ENCODE data around the gene GADD45B.
A peak's percentile ranks its signal among the peaks of the same experiment; 100 is the strongest.

GADD45B gene, protein sequence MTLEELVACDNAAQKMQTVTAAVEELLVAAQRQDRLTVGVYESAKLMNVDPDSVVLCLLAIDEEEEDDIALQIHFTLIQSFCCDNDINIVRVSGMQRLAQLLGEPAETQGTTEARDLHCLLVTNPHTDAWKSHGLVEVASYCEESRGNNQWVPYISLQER

DNA sequence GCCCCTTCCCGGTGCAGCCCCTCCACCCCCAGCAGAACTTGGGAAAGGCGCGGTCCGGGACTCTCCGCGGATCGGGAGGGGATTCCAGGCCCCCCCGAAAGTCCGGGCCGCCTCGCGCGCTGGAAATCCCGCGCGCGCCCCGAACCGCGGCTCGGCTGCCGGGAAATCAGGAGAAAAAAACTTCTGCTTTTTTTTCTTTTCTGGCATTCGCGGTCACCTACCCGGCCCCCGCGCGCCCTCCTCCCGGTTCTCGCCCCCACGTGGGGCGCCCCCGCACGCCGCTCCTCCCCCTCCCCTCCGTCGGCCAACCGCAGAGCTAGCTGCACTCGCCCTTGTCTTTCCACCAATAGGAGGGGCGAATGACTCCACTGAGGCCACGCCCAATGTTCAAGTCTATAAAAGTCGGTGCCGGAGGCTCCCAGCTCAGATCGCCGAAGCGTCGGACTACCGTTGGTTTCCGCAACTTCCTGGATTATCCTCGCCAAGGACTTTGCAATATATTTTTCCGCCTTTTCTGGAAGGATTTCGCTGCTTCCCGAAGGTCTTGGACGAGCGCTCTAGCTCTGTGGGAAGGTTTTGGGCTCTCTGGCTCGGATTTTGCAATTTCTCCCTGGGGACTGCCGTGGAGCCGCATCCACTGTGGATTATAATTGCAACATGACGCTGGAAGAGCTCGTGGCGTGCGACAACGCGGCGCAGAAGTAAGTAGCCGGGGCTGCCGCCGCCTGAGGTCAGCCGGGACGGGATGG is at the start of gene GADD45B:
TSS of gene GADD45B (plus strand) at position 426 of the 749 bp plus-strand sequence. CDS start at position 658, 232 bp downstream.
- peak; percentile 58 for FAIRE-seq

DNA sequence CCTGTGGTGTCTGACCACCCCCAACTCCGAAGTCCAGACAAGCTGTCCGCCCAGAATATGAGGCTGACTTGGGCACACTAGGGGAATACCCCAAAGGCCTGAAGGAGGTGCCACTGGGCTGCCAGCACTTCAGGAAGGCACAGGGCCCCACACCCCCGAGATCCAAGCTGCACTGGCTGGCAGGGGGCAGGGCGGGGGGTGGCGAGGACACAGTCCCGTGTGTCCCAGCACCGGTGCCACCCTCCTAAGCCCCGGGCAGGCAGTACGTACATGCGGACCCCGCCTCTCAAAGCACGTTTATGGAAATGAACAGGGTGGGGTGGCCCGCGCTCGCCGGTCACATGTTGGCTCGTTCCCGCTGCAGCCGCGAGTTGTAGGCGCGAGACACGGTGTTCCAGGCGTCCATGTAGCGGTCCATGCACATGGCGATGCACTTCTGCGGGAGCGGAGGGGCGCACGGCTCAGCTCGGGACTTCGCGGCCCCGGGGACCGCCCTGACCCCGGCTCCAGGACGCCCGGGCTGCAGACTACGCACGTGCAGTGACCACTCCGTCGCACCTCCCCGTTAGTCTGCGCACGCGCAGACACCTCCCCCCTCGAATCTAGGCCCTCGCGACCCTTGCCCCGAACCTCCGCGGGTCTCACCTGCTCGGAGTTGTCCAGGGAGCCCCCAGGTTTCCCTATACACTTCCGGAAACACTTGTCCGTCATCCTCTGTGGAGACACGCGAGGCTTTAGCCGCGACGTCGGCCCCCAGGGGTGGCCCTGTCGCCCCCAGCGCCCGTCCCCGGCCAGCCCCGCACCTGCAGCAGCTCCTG is 49.1 kb upstream of the GADD45B start:
- no peak for FAIRE-seq

DNA sequence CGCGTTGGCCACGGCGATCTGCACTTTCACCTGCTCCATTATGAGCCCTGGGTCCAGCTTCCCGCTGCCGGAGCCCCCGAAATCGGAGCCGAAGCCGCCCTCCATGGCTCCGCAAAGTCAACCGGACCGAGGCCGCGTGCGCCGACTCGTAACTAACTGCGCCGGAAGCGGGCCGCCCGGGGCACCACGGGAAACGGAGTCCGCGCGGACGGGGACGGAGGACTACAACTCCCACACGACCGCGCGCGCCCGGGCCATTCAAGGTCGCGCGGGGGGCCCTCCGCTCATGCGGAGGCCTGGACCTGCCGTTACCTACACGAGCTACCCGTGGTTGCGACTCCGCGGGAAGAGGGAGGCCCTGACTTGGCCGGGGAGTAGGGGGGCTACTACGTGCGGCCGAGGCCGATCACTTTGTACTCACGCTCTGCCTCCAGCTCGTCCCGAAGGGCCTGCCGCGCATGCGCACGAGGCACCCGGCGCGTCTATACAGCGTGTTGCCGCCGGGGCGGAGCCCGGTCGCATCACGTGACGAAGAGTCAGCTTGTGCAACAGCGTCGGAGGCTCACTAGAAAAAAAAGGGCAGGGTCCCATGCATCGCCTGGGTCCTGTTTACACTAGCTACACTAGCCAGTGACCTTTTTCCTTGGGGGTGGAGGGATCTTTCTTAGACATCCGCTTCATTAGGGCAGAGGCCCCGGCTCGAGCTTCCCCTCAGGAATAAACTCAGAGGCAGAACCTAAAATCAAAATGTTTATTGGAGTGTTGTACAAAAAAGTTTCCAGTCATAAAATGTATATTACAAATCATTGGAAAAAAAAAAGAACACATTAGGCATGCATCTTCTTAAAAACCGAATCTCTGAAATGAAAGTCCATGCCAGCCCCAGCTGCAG is 48.3 kb upstream of the GADD45B start, which contains the start of gene TIMM13:
TSS of gene TIMM13 (minus strand) at position 158 of the 892 bp plus-strand sequence. CDS start at position 105, 53 bp downstream.
- FAIRE-seq = no peak

DNA sequence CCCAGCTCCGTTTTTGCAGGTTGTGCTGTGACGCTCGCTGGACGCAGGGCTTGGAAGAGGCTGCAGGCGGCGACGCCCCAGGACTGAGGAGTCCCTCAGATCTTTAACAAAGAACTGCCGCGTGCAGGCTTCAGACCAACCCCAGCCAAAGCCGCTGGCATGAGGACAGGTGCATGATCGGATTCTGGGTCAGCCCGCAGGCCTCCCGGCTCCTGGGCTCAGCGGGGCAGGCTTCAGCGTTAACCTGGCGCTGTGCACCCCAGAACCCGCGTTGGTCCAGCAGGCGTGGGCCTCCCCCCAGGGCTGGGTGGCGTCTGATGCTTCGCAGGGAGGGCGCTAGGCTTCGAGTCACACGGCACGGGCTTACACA is 47.6 kb upstream of the GADD45B start:
- no peak for FAIRE-seq

DNA sequence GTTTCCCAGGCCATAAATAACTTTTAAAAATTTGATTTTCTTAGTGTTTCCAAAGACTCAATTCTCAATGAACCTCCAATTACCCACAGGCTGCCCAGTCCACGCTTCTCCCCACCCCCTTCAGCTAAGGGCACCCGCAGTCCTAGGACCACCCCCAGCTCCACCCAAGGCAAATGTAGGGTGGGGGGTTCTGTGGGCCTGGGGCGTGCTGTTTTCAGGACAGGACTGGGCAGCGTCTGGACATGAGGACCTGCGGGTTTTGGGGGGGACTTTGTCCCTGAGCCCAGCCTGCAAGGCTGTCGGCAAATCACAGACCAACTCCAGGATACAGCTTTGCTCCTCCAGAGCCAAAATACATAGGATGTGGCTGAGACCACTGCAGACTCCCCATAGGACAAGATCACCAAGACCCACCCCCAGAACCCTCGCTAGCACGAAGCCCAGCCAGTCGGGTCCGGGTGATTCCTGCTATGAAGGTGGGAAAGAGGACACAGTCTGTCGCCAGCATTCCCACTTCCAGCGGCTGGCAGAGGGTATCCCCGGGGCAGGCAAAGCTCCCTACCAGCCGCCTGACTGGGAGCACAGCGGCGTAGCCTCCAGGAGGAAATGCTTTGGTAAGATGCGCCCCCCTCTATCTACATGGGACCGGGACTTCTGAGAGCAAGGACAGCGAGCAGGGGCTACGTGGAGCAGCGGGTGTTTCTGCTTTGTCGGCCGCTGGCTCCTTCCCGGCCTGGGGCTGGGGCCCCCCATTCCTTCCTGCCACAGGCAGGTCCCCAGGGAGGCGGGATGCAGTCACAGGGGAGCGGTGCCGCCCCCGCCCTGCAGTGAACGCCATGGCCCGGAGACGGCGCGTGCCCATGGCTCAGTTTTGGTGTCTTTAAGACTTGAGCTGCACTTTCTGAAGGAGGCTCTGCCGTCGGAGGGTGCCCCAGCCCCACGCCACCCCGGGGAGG is 46.9 kb upstream of the GADD45B start:
- FAIRE-seq = no peak

DNA sequence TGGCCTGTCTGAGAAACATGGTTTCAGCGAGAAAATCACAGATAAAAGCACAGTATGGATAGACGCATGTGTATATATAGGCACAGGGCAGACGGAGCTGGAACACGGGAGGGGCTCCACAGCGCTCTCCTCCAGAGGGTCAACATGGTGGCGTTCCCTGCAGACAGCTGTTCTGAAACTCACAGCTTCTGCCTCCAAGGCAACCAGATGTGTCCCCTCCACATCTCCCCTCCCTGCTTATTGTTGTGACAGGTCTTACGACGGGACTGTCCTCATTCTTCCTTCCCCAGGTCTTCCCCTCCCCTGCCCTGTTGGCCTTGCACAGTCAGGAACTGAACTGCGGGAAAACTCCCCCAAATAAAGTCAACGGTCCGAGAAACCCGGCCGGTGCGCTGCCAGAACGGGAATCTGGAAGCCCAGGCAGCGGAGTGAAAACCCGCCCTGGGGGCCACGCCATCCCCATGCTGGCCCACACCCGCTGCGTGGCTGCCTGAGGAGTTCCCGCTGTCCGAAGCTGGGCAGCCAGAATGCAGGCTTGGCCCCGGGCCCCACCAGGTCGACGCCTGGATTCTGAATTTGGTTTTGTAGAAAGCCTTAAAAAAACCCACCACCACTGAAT is 45.9 kb upstream of the GADD45B start:
- no peak for FAIRE-seq

DNA sequence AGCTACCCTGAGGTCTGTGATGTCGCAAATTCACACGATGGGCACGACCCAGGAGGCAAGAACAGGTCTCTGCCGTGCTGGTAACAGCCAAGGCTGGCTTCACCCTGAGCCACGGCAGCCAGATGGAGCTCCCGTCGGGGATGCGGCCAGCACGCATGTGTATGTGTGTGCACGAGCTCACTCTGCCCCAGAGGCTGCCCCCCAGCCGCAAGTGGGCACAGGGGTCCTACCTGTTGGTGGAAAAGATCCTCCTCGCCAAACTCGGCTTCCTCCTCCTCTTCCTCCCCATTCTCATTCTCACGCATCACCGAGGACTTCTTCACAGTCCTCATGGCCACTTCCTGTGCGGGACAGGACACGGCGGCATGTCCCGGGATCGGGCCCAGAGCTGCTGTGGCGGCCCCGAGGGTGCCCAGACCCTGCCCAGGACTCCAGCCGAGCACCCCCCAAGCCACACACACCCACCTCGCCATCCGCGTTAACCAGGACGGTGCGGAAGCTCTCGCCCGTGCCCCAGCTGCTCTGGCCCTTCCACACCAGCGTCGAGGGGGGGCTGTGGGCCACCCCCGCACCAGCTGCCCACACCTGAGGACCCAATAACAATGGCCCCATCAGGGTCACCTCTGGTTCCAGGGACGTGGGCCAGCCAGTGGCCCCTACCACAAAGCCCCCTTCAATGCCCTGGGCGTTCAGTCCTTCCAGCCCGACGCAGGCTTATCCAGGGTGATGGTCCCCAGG is 44.4 kb upstream of the GADD45B start:
- no peak for FAIRE-seq

DNA sequence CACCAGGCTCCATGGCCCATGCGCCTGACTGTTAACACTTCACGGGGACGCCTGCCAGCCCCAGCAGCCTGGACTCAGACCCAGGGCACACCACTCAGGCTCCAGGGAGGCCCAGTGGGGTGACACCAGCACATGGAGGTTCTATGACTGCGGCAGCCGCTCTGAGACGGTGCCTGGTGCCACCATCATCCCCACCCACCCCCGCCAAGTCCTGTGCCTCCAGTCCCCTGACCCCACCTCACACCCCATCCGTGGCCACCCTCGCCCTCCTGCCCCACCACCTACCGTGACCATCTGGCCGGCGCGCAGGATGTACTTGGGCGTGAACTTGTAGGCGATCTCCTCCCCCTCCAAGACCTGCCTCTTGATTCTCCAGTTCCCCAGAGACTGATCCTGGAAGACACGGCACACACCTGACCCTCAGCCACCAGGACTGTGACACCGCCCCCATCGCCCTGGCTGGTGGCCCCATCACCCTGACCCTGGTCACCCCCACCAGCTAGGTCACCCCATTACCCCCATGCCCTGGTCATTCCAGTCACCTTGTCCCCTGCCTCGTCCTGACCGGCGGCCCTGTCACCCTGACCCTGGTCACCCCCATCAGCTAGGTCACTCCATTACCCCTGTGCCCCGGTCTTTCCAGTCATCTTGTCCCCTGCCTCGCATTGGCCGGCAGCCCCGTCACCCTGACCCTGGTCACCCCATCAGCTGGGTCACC is 43.6 kb upstream of the GADD45B start:
- FAIRE-seq = no peak

DNA sequence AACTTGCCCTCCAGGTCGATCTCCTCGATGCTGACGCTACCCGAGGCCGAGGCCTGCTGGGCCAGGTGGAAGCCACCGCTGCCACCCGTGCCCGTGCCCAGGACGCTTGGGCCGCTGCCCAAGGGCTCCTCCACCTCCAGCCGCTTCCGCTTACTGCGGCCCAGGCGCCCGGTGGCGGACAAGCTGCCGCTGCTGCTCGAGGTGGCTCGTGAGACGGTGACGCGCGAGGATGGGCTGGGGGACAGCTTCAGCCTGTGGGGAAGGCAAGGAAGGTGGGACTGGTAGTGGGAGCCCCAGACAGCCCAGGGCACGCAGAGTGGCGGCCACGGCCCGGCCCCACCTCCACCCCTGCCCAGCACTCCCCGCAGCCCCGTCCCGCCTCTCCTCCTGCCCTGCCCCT is 42.1 kb upstream of the GADD45B start:
- no peak for FAIRE-seq

DNA sequence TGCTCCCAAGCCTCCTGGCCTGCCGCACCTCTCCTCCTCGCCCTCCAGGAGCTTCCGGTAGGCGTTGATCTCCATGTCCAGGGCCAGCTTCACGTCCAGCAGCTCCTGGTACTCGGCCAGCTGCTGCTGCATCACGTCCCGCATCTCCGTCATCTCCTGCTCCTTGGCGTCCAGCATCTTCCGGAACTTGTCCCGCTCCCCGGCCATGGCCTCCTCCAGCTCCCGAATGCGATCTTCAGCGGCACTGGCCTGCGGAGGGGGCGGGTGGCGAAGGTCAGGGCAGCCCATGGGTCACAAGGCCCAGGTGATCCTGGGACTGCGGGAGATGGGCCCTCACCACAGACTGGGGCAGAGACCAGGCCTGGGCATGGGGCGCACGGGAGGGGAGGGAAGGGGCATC is 41.7 kb upstream of the GADD45B start:
- FAIRE-seq = no peak

DNA sequence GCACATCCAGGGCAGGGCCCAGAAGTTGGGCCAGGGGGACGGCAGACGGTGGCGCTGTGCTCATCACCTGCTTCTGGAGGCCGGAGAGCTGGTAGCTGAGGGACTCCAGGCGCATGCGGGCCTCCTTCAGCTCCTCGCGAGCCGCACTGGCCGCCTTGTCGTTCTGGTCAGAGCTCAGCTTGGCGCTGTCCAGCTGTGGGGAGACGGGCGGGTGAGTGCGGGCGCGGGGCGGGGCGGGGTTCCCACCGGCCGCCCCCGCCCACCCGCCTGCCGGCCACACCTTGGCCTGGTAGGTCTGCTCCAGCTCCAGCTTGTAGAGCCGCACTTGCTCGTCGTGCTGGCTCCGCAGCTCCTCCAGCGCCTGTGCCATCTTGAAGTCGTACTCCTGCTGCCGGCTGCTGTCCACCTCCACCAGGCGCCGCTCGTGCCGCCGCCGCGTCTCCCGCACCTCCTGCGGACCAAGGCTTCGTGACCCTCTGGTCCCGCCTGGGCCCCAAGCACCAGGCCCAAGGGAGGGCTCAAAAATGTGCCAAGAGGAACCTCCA is 41.1 kb upstream of the GADD45B start:
- FAIRE-seq = no peak

DNA sequence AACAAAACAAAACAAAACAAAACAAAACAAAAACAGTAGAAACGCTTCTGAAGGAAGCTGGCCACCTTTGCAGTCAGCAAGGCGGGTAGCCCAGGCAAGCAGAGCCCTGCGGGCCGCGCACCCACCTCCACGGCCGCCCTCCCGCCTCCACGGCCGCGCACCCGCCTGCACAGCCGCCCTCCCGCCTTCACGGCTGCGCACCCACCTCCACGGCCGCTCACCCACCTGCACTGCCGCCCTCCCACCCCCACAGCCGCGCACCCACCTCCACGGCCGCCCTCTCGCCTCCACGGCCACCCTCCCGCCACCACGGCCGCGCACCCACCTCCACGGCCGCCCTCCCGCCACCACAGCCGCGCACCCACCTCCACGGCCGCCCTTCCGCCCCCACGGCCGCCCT is 39.5 kb upstream of the GADD45B start:
- no peak for FAIRE-seq

DNA sequence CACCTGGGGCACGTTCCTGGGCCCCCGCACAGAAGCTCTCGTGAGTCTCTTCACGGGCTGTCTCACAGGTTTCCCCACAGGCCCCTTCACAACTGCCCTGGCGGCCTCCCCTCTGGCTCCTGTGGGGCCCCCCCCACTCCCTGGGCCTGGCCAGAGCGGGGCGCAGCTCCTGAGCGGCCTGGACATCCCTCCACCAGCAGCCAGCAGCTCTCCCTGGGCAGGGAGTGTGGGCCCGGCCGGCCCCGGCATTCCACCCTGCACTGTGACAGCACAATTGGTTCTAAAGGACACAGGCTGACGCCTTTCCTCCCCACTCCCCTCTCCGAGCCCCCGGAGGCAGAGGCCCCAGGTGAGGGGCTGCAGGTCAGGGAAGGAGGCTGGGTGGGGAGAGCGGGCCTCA is 39.0 kb upstream of the GADD45B start:
- no peak for FAIRE-seq

DNA sequence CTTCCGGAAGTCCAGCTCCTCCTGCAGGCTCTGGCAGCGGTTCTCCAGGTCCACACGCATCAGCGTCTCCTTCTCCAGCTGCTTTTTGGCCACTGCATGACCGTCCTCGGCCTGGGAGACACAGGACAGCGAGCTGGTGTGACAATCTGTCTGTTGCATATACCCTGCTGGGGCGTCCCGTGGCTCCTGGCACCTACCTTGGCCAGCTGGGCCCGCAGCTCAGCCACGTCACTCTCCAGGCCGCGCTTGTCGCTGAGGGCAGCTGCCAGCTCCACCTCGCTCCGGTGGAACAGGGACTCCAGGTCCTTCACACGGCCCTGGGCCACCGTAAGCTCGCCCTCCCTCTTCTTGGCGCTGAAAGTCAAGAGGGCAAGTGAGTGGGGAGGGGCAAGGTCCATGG is 37.7 kb upstream of the GADD45B start:
- no peak for FAIRE-seq

DNA sequence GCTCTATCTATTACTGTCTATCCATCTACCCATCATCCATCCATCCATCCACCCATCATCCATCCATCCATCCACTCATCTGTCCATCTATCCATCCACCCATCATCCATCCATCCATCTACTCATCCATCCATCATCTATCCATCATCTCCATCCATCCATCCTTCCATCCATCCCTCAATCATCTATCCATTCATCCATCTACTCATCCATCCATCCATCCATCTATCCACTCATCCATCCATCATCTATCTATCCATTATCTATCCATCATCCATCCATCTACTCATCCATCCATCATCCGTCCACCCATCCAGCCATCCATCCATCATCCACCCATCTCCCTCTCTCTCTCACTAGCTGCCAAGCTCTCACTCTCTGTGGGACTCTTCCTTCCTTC is 35.4 kb upstream of the GADD45B start:
- FAIRE-seq = no peak

DNA sequence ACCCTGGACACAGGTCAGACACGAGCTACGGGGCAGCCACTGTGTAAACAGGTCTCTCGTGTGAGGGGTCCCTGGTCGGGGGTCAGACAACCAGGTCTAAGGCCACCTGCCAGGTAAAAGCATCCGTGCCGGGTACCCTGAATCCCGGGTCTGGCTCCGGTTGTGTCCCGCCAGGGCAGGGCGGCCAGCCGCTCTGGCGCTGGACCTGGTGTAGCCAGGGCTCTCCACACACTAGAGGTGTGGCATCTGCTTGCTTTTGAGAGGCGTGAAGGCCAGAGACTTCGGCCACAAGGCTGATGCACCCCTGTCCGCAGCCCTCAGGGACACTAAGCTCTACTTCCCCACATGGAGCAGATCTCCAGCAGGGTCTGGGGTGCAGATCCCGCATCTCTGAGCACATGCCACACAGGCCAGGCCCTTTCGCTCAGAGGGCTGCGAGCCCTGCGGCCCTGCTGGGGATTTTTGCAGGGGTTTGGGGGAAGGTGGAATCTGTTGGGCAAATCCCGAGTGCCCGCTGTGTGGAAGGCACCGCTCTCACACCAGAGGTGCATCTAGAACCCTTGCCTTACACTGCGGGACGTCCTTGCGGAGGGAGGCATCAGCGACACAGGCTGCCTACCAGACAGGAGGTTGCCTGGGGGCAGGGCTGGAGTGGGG is 34.7 kb upstream of the GADD45B start:
- FAIRE-seq = no peak

DNA sequence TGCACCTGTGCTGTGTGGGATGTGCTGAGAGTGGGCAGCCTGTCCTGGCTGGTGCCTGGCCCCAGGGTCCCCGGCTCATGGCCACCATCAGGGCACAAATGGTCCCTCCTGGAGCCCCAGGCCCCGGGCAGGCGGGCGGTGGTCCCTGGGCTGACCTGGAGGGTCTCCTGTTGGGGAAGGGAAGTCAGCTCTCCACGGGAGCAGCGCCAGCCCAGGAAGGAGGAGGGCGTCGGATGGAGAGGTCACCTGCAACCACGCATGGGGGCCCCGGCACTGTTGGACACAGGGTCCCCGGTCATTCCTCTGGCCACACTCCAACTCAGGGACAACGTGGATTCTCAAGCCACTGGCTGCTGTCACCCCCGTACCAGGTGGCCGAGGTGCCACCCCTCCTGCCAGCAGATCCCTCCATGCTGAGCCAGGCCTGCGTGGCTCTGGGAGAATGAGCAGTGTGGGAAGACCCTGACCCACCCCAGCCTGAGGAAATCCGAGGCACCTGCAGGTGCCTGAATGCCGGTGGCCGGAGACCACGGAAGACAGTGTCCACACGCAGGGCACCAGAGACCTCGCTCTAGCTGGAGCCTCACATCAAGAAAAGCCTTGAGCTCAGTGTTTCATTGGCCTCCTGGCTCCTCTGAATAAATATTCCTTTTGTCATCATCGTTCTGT is 32.7 kb upstream of the GADD45B start:
- FAIRE-seq = no peak

DNA sequence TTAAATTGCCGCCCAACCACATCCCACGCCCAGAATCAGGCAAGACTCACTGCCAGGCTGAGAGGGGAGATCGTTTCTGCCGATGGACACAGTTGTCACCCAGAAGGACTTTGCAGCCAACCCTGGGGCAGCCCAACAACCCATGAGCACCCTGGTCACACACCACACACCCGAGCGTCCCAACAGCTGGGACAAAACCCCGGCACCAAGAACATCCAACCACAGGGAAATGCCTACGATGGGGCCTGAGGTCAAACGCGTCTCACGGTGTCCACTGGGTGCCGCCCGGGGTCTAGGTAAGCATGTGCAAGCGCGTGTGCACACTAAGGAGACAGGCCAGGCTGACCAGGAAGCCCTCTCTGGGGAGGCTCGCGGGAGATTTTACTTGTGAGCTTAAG is 32.1 kb upstream of the GADD45B start:
- no peak for FAIRE-seq

All from islet of Langerhans (tissue), 1 donor.